ENCODE measurements around the gene DACT2.

Gene DACT2

DNA sequence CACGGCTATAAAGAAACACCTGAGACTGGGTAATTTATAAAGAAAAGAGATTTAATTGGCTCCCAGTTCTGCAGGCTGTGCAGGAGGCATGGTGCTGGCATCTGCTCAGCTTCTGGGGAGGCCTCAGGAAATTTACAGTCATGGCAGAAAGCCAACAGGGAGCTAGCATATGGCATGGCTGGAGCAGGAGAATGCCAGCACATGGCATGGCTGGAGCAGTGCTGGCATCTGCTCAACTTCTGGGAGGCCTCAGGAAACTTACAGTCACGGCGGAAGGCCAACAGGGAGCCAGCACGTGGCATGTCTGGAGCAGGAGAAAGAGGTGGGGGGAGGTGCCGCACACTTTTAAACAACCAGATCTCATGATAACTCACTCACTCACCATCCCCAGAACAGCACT lies 32.5 kb upstream of the DACT2 start:
- Histone ChIP-seq H3K4me2 (ENCODE audit: low read length) (no peak overlapping the region), H3K27me3 (ENCODE audit: control insufficient read depth, insufficient read depth, low read length) (no peaks in the 10 kb centered on the region), H3K4me3 (ENCODE audit: low read depth, low read length) (no peak overlapping the region), H3K9ac (no peak overlapping the region), H3K9me3 (ENCODE audit: control insufficient read depth, low read length) (no peaks in the 10 kb centered on the region), H3K79me2 (no peaks in the 10 kb centered on the region), H3K4me1 (no peaks in the 10 kb centered on the region), H2AFZ (no peak overlapping the region), H3K27ac (no peak overlapping the region), H3K36me3 (ENCODE audit: control insufficient read depth, insufficient read depth, low read length) (no peaks in the 10 kb centered on the region)
- TF ChIP-seq, protein P1, sequence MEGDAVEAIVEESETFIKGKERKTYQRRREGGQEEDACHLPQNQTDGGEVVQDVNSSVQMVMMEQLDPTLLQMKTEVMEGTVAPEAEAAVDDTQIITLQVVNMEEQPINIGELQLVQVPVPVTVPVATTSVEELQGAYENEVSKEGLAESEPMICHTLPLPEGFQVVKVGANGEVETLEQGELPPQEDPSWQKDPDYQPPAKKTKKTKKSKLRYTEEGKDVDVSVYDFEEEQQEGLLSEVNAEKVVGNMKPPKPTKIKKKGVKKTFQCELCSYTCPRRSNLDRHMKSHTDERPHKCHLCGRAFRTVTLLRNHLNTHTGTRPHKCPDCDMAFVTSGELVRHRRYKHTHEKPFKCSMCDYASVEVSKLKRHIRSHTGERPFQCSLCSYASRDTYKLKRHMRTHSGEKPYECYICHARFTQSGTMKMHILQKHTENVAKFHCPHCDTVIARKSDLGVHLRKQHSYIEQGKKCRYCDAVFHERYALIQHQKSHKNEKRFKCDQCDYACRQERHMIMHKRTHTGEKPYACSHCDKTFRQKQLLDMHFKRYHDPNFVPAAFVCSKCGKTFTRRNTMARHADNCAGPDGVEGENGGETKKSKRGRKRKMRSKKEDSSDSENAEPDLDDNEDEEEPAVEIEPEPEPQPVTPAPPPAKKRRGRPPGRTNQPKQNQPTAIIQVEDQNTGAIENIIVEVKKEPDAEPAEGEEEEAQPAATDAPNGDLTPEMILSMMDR (IDR thresholded peaks at IDR 0.05): no peak

DNA sequence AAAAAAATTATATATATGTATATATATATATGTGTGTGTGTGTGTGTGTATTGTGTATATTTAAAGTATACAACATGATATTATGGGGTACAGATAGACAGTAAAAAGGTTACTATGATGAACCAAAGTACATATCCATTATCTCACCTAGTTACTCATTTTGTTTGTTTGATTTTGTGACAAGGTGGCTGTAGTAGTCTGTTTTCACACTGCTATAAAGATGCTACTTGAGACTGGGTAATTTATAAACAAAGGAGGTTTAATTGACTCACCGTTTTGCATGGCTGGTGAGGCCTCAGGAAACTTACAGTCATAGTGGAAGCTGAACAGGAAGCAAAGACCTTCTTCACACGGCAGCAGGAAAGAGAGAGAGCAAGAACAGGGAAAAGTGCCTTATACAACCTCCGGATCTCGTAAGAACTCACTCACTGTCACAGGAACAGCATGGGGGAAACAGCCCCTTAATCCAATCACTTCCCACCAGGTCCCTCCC lies 30.2 kb upstream of the DACT2 start:
- TF ChIP-seq, protein P1 (IDR thresholded peaks at IDR 0.05): no peak
- H2AFZ ChIP-seq: no peak overlapping the region
- no peaks in the 10 kb centered on the region for H3K36me3 ChIP-seq (ENCODE audit: control insufficient read depth, insufficient read depth, low read length)

DNA sequence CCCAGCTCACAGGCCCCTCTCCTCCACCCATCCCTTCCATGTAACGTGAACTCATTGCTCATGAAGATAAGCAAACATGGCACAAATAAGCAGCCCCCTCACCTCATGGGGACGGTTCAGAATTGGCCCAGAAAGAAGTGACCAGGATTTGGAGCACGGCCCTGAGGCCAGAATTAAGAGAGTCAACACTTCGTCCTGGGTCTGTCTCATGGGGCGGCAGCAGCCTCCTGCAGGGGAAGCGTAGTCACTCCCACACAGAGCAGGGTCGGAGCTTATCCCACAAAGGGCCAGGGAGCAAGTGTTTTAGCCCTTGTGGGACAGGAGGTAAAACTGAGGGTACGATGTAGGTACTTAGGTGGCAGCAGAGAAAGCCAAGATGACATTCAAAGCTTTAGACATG lies 28.6 kb upstream of the DACT2 start:
- Histone ChIP-seq H3K9ac (no peak overlapping the region), H3K4me2 (ENCODE audit: low read length) (no peak overlapping the region), H3K79me2 (no peaks in the 10 kb centered on the region), H3K27ac (no peak overlapping the region), H3K27me3 (ENCODE audit: control insufficient read depth, insufficient read depth, low read length) (no peaks in the 10 kb centered on the region), H3K36me3 (ENCODE audit: control insufficient read depth, insufficient read depth, low read length) (no peaks in the 10 kb centered on the region), H3K9me3 (ENCODE audit: control insufficient read depth, low read length) (no peaks in the 10 kb centered on the region), H2AFZ (no peak overlapping the region), H3K4me3 (ENCODE audit: low read depth, low read length) (no peak overlapping the region), H3K4me1 (no peaks in the 10 kb centered on the region)
- TF ChIP-seq, protein P1 (IDR thresholded peaks at IDR 0.05): no peak

More for the DNA sequence above, 30.2 kb upstream of the DACT2 start:
- Histone ChIP-seq H3K4me2 (ENCODE audit: low read length) (no peak overlapping the region), H3K4me1 (no peaks in the 10 kb centered on the region), H3K27me3 (ENCODE audit: control insufficient read depth, insufficient read depth, low read length) (no peaks in the 10 kb centered on the region), H3K4me3 (ENCODE audit: low read depth, low read length) (no peak overlapping the region), H3K27ac (no peak overlapping the region), H3K9me3 (ENCODE audit: control insufficient read depth, low read length) (no peaks in the 10 kb centered on the region), H3K79me2 (no peaks in the 10 kb centered on the region), H3K9ac (no peak overlapping the region)

DNA sequence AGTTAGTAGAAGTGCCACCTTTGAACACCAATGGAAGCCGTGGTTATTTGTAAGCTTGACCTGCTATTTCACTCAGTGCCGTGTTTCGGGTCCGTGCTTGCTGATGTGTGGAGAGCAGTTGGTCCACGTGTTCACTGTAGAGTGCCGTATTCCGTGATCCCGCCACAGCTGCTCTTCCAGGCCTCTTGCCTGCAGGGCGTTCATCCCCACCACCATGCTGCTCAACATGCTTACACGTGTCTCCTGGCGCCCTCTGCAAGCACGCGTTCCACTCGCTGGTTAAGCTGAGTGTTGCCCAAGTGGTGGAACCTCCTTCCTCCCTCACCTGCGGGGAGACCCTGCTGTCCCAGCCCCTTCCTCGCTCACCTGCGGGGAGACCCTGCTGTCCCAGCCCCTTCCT lies 28.0 kb upstream of the DACT2 start:
- no peak overlapping the region for H3K4me3 ChIP-seq (ENCODE audit: low read depth, low read length)
- no peaks in the 10 kb centered on the region for H3K36me3 ChIP-seq (ENCODE audit: control insufficient read depth, insufficient read depth, low read length)
- H3K79me2 ChIP-seq: no peaks in the 10 kb centered on the region
- no peaks in the 10 kb centered on the region for H3K4me1 ChIP-seq
- H2AFZ ChIP-seq: no peak overlapping the region
- no peak overlapping the region for H3K9ac ChIP-seq
- no peaks in the 10 kb centered on the region for H3K27me3 ChIP-seq (ENCODE audit: control insufficient read depth, insufficient read depth, low read length)
- no peak overlapping the region for H3K27ac ChIP-seq
- no peak overlapping the region for H3K4me2 ChIP-seq (ENCODE audit: low read length)
- TF ChIP-seq, protein P1 (IDR thresholded peaks at IDR 0.05): no peak
- H3K9me3 ChIP-seq (ENCODE audit: control insufficient read depth, low read length): no peaks in the 10 kb centered on the region

DNA sequence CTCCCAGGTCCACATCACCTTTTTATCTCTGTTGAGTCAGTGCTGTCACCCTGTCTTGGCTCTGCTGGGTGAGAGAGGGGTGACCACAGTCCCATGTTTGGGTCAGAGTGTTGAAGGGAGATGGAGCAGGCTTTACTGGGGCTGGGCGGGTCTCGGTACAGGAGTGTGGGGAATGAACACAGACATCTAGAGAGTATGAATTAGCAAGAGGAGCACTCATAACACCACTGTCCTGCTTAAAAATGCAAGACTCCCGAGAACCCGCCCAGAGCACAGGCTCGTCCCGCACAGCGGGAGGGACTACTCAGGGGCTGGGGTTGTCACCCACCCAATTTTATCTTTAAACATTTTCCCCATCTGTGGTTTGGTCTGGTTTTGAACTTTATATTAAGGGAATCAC lies 27.5 kb upstream of the DACT2 start:
- H2AFZ ChIP-seq: no peak overlapping the region
- no peaks in the 10 kb centered on the region for H3K79me2 ChIP-seq
- no peaks in the 10 kb centered on the region for H3K4me1 ChIP-seq

More for the DNA sequence above, 27.5 kb upstream of the DACT2 start:
- no peaks in the 10 kb centered on the region for H3K36me3 ChIP-seq (ENCODE audit: control insufficient read depth, insufficient read depth, low read length)
- no peak overlapping the region for H3K9ac ChIP-seq
- H3K4me2 ChIP-seq (ENCODE audit: low read length): no peak overlapping the region
- H3K27ac ChIP-seq: no peak overlapping the region
- TF ChIP-seq, protein P1 (IDR thresholded peaks at IDR 0.05): no peak
- H3K27me3 ChIP-seq (ENCODE audit: control insufficient read depth, insufficient read depth, low read length): no peaks in the 10 kb centered on the region
- no peak overlapping the region for H3K4me3 ChIP-seq (ENCODE audit: low read depth, low read length)
- H3K9me3 ChIP-seq (ENCODE audit: control insufficient read depth, low read length): no peaks in the 10 kb centered on the region

Data from parathyroid adenoma (tissue), 2 donors.